HepG2 (cell line): ENCODE data around the gene CHML. TPM values are rescaled to one million over a fixed set of nuclear protein-coding genes. Genes with fewer than 3 reads are reported as not detected.

Source experiments
- ADNP ChIP-seq: sonication (generic); formaldehyde crosslinking; IDR thresholded peaks from 2 replicates; pipeline ENCODE4 v1.4.0; 2020; ENCODE audit warnings: missing genetic modification reagents
- BATF2 ChIP-seq: sonication (generic); formaldehyde crosslinking; IDR thresholded peaks from 2 replicates; pipeline ENCODE4 v1.8.0; 2022; ENCODE audit warnings: mild to moderate bottlenecking, missing genetic modification reagents, moderate library complexity
- CBX1 ChIP-seq: IDR thresholded peaks from one replicate; pipeline ENCODE4 v1.6.1; 2016; ENCODE audit warnings: antibody characterized with exemption, low read depth
- DMTF1 ChIP-seq: sonication (generic); formaldehyde crosslinking; IDR thresholded peaks from 2 replicates; pipeline ENCODE4 v1.4.0; 2020; ENCODE audit warnings: mild to moderate bottlenecking, missing genetic modification reagents
- EZH2 ChIP-seq: conservative IDR thresholded peaks from 2 replicates; pipeline ENCODE4 v1.6.1; 2012; ENCODE audit warnings: mild to moderate bottlenecking, low read depth, low read length, moderate library complexity
- FOXM1 ChIP-seq: sonication (generic); formaldehyde crosslinking; IDR thresholded peaks from 2 replicates; pipeline ENCODE4 v1.5.0; 2020; ENCODE audit warnings: missing genetic modification reagents
- FOXP1 ChIP-seq, 2 experiments: fragments of 450-650 bp in 1 of 2; IDR thresholded peaks; 2 replicates each; pipeline ENCODE4 v1.6.1; 2017 to 2018; ENCODE audit warnings: antibody characterized with exemption in 1 of 2
- MATR3 ChIP-seq: sonication (generic); formaldehyde crosslinking; IDR thresholded peaks from 2 replicates; pipeline ENCODE4 v1.4.0; 2020; ENCODE audit warnings: missing genetic modification reagents
- MIXL1 ChIP-seq: IDR thresholded peaks from 2 replicates; pipeline ENCODE4 v1.6.1; 2016
- MXI1 ChIP-seq: IDR thresholded peaks from 3 replicates; pipeline ENCODE4 v1.6.1; 2012; ENCODE audit warnings: low read depth, low read length, inconsistent platforms, borderline replicate concordance
- NR2F2 ChIP-seq: IDR thresholded peaks from 2 replicates; pipeline ENCODE4 v1.6.1; 2012; ENCODE audit warnings: low read depth, inconsistent platforms, borderline replicate concordance
- PHF21A ChIP-seq: sonication (generic); formaldehyde crosslinking; IDR thresholded peaks from 2 replicates; pipeline ENCODE4 v1.5.0; 2020; ENCODE audit warnings: mild to moderate bottlenecking, missing genetic modification reagents
- POLR2A ChIP-seq, 2 experiments: IDR thresholded peaks; 2 replicates each; pipeline ENCODE4 v1.6.1; 2011; ENCODE audit warnings: low read depth in 2 of 2, low read length in 2 of 2, mild to moderate bottlenecking in 1 of 2, moderate library complexity in 1 of 2; ENCODE audit not compliant: insufficient read depth in 1 of 2
- SNAPC5 ChIP-seq: sonication (generic); formaldehyde crosslinking; IDR thresholded peaks from 2 replicates; pipeline ENCODE4 v1.8.1; 2023; ENCODE audit warnings: mild to moderate bottlenecking, missing genetic modification reagents, borderline replicate concordance
- SOX6 ChIP-seq, 2 experiments: fragments of 450-650 bp in 1 of 2; sonication (generic) in 1 of 2; formaldehyde crosslinking in 1 of 2; IDR thresholded peaks; 2 replicates each; pipeline versions ENCODE4 v1.4.0 to v1.6.1; 2017 to 2020; ENCODE audit warnings: antibody characterized with exemption in 1 of 2, mild to moderate bottlenecking in 1 of 2, missing genetic modification reagents in 1 of 2
- TCF7 ChIP-seq: sonication (generic); IDR thresholded peaks from 2 replicates; pipeline ENCODE4 v1.6.1; 2016; ENCODE audit warnings: antibody characterized with exemption, low read depth
- TRIM24 ChIP-seq: sonication (generic); formaldehyde crosslinking; IDR thresholded peaks from 2 replicates; pipeline ENCODE4 v1.8.0; 2022; ENCODE audit warnings: mild to moderate bottlenecking, missing genetic modification reagents
- WIZ ChIP-seq: sonication (generic); formaldehyde crosslinking; IDR thresholded peaks from 2 replicates; pipeline ENCODE4 v1.5.1; 2020; ENCODE audit warnings: mild to moderate bottlenecking, missing genetic modification reagents
- ZBTB38 ChIP-seq: sonication (generic); formaldehyde crosslinking; IDR thresholded peaks from 2 replicates; pipeline ENCODE4 v1.5.1; 2020; ENCODE audit warnings: mild to moderate bottlenecking, missing genetic modification reagents
- ZNF230 ChIP-seq: sonication (generic); formaldehyde crosslinking; IDR thresholded peaks from 2 replicates; pipeline ENCODE4 v1.4.0; 2020; ENCODE audit warnings: mild to moderate bottlenecking, missing genetic modification reagents
- ZNF24 ChIP-seq: fragments of 450-650 bp; IDR thresholded peaks from 2 replicates; pipeline ENCODE4 v1.6.1; 2017; ENCODE audit warnings: antibody characterized with exemption, mild to moderate bottlenecking
- ZNF280B ChIP-seq: sonication (generic); formaldehyde crosslinking; IDR thresholded peaks from 2 replicates; pipeline ENCODE4 v1.5.0; 2020; ENCODE audit warnings: missing genetic modification reagents, mild to moderate bottlenecking, borderline replicate concordance
- ZNF281 ChIP-seq: sonication (generic); formaldehyde crosslinking; IDR thresholded peaks from 2 replicates; pipeline ENCODE4 v1.4.0; 2020; ENCODE audit warnings: missing genetic modification reagents, borderline replicate concordance
- ZNF558 ChIP-seq: sonication (generic); formaldehyde crosslinking; IDR thresholded peaks from 2 replicates; pipeline ENCODE4 v1.9.0; 2022; ENCODE audit warnings: mild to moderate bottlenecking, missing genetic modification reagents, borderline replicate concordance
- polyA plus RNA-seq, 8 experiments: library from polyadenylated mRNA; depleted of rRNA in 3 of 8; stranded (reverse) in 7 of 8; unstranded in 1 of 8; fragments of >200 nt; fragmentation: Illumina TruSeq in 4 of 8; extraction: Trizol in 4 of 8; gene quantifications; 2 replicates each; pipeline versions ENCODE4 v1.2.1 to v1.2.3, GENCODE V29; 2011 to 2016; ENCODE audit warnings: low read depth in 4 of 8, missing spikeins in 1 of 8, mixed read lengths in 1 of 8; ENCODE audit not compliant: insufficient read depth in 1 of 8
- total RNA-seq, 5 experiments: library from RNA; depleted of rRNA; stranded (reverse); fragments of >200 nt; fragmentation: Illumina TruSeq; extraction: Trizol; gene quantifications; 2 replicates each; pipeline ENCODE4 v1.2.3, GENCODE V29; 2016; ENCODE audit warnings: low read depth in 1 of 5

Gene CHML
- total and polyA plus RNA-seq, 2 of the 13 experiments (the other 11 are each of a cell fraction or from before 2014, with no cell fraction given), result 5.2 to 16.7 TPM

GRCh38 chr1:241640867-241641622, 876 bp upstream of the CHML start (continued):
- no peak for TF ChIP-seq DMTF1 (CRISPR knock-in tag)
- TF ChIP-seq TRIM24 (CRISPR knock-in tag), result no peak
- TF ChIP-seq ZBTB38 (CRISPR knock-in tag), result no peak
- no peak for TF ChIP-seq FOXP1 (IDR thresholded peaks at IDR 0.05)
- TF ChIP-seq FOXP1 (CRISPR knock-in tag; IDR thresholded peaks at IDR 0.05), result no peak
- TF ChIP-seq CBX1, result no peak
- no peak for TF ChIP-seq ZNF280B
- TF ChIP-seq PHF21A (CRISPR knock-in tag), result no peak
- no peak for TF ChIP-seq TCF7
- TF ChIP-seq POLR2A (IDR thresholded peaks at IDR 0.05; ENCODE audit: insufficient read depth in 1 of 2, low read depth in 2 of 2, low read length in 2 of 2), result peak in 1 of 2 experiments; percentile 51; a peak in 1 of 4 replicates
- no peak for TF ChIP-seq ZNF24
- TF ChIP-seq FOXM1 (CRISPR knock-in tag), result no peak
- no peak for TF ChIP-seq EZH2
- no peak for TF ChIP-seq ADNP (CRISPR knock-in tag)
- no peak for TF ChIP-seq MATR3 (CRISPR knock-in tag)
- no peak for TF ChIP-seq WIZ (CRISPR knock-in tag)
- TF ChIP-seq SNAPC5 (CRISPR knock-in tag), result no peak
- TF ChIP-seq ZNF230, result no peak
- TF ChIP-seq NR2F2, result no peak
- no peak for TF ChIP-seq SOX6 (IDR thresholded peaks at IDR 0.05)
- no peak for TF ChIP-seq SOX6 (CRISPR knock-in tag; IDR thresholded peaks at IDR 0.05)
- TF ChIP-seq BATF2, result no peak
- no peak for TF ChIP-seq MIXL1 (CRISPR knock-in tag)
- no peak for TF ChIP-seq ZNF558 (CRISPR knock-in tag)
- TF ChIP-seq MXI1, result no peak
- TF ChIP-seq ZNF281 (CRISPR knock-in tag), result no peak
